ENCODE data around the gene FILIP1L.

DNA sequence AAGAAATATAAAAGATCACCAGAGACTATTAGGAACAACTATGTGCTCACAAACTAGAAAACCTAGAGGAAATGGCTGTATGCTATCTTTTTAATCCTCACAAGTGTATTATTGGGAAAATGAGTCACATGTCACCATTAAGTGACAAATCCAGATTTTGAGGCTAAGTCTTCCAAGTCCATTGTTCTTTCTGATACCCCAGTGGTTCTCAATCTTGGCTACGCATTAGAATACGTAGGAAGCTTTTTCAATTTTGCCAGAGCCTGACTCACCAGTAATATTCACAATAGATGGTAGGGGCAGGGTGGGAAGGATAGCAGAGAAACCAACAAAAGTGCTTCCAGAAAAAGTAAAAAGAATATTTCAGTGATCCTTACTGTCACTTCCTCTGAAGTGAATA, 117.0 kb downstream of the FILIP1L start:
- no peak for TF ChIP-seq CTCF (IDR thresholded peaks at IDR 0.05)
- TF ChIP-seq EZH2 (IDR thresholded peaks at IDR 0.05) = no peak
- no peak for TF ChIP-seq EZH2phosphoT487 (IDR thresholded peaks at IDR 0.05)
